Activated CD8-positive, alpha-beta memory T cell treated with anti-CD3 and anti-CD28 coated beads for 36 hours (primary cell): ENCODE measurements around the gene RTRAF. TPM values are rescaled to one million over a fixed set of nuclear protein-coding genes. Genes with fewer than 3 reads are reported as not detected.

Experiments
- CTCF ChIA-PET: fragments of 350-600 bp; sonication (Branson Sonifier 250); formaldehyde crosslinking; loops from one replicate; lab custom pipeline; 2021; ENCODE audit warnings: antibody characterized with exemption; lab: Charles Lee
- POLR2A ChIA-PET: fragments of 350-600 bp; sonication (Branson Sonifier 250); formaldehyde crosslinking; loops from one replicate; lab custom pipeline; 2021; ENCODE audit warnings: antibody characterized with exemption; lab: Charles Lee
- total RNA-seq, 2 experiments: library from RNA; stranded (reverse); gene quantifications; one replicate each; pipeline ENCODE4 v1.2.3, GENCODE V29; 2021

RTRAF gene
- total RNA-seq, 2 experiments from 2014 or later: 204 to 217 TPM

GRCh38 chr14:51981218-51981854 is 8.0 kb upstream of the RTRAF start:
- ChIA-PET POLR2A (interaction anchor here (0.6 kb wide), 1 partner anchor 412 kb away, joined by 3 read pairs; no protein-coding TSS in a partner anchor), CTCF (no interaction called here)

- CTCF ChIA-PET: interaction anchor here (1.2 kb wide), 1 partner anchor 144 kb away, joined by 3 read pairs; no protein-coding TSS in a partner anchor
- POLR2A ChIA-PET: no interaction called here
These were observed 1.1 kb upstream of the RTRAF start for GRCh38 chr14:51988221-51988620.

GRCh38 chr14:51990488-51990887 is 1.1 kb downstream of the RTRAF start:
- ChIA-PET POLR2A (no interaction called here), CTCF (interaction anchor here (0.7 kb wide), 1 partner anchor 143 kb away, joined by 3 read pairs; no protein-coding TSS in a partner anchor)

- CTCF ChIA-PET: interaction anchor here (1.5 kb wide), 1 partner anchor 138 kb away, joined by 5 read pairs; no protein-coding TSS in a partner anchor
- POLR2A ChIA-PET: no interaction called here
These were observed 4.1 kb downstream of the RTRAF start for GRCh38 chr14:51993285-51993920.

GRCh38 chr14:51996148-51996746 is 6.9 kb downstream of the RTRAF start:
- ChIA-PET POLR2A (no interaction called here), CTCF (interaction anchor here (0.6 to 1.2 kb wide), 4 partner anchors 20 to 846 kb away, joined by 3 read pairs; no protein-coding TSS in a partner anchor)

- CTCF ChIA-PET: no interaction called here
- POLR2A ChIA-PET: no interaction called here
These were observed 9.0 kb downstream of the RTRAF start for GRCh38 chr14:51998348-51998747.

GRCh38 chr14:51999084-51999483 is 9.7 kb downstream of the RTRAF start:
- ChIA-PET CTCF (no interaction called here), POLR2A (no interaction called here)

- ChIA-PET POLR2A (no interaction called here), CTCF (no interaction called here)
These were observed 10.8 kb downstream of the RTRAF start for GRCh38 chr14:52000019-52000582.

- ChIA-PET CTCF (no interaction called here), POLR2A (no interaction called here)
These were observed 11.3 kb downstream of the RTRAF start for GRCh38 chr14:52000696-52001095.

GRCh38 chr14:52002542-52002941 is 13.2 kb downstream of the RTRAF start:
- ChIA-PET POLR2A (no interaction called here), CTCF (interaction anchor here (1.4 kb wide), 1 partner anchor 115 kb away, joined by 3 read pairs; no protein-coding TSS in a partner anchor)

- POLR2A ChIA-PET: no interaction called here
- CTCF ChIA-PET: no interaction called here
These were observed 14.0 kb downstream of the RTRAF start for GRCh38 chr14:52003324-52003723.

- POLR2A ChIA-PET: no interaction called here
- CTCF ChIA-PET: no interaction called here
These were observed 16.3 kb downstream of the RTRAF start for GRCh38 chr14:52005625-52006024.

GRCh38 chr14:52006361-52006760 is 17.0 kb downstream of the RTRAF start:
- CTCF ChIA-PET: interaction anchor here (1.4 kb wide), 1 partner anchor 126 kb away, joined by 3 read pairs; no protein-coding TSS in a partner anchor
- POLR2A ChIA-PET: no interaction called here

GRCh38 chr14:52007211-52007610 is 17.9 kb downstream of the RTRAF start:
- POLR2A ChIA-PET: no interaction called here
- CTCF ChIA-PET: interaction anchor here (1.4 kb wide), 1 partner anchor 125 kb away, joined by 3 read pairs; no protein-coding TSS in a partner anchor

- POLR2A ChIA-PET: no interaction called here
- CTCF ChIA-PET: interaction anchor here (1.4 kb wide), 1 partner anchor 125 kb away, joined by 3 read pairs; no protein-coding TSS in a partner anchor
These were observed 18.3 kb downstream of the RTRAF start for GRCh38 chr14:52007637-52008036.

- ChIA-PET CTCF (no interaction called here), POLR2A (no interaction called here)
These were observed 18.8 kb downstream of the RTRAF start for GRCh38 chr14:52008136-52008535.

GRCh38 chr14:52010173-52010693 is 20.9 kb downstream of the RTRAF start:
- POLR2A ChIA-PET: no interaction called here
- CTCF ChIA-PET: no interaction called here

GRCh38 chr14:52011523-52011922 is 22.2 kb downstream of the RTRAF start:
- CTCF ChIA-PET: no interaction called here
- POLR2A ChIA-PET: no interaction called here

GRCh38 chr14:52012635-52013034 is 23.3 kb downstream of the RTRAF start:
- CTCF ChIA-PET: interaction anchor here (0.8 kb wide), 1 partner anchor 120 kb away, joined by 3 read pairs; no protein-coding TSS in a partner anchor
- POLR2A ChIA-PET: no interaction called here
